Measurements from ENCODE around the gene GPR17. TPM values are rescaled to one million over a fixed set of nuclear protein-coding genes. Genes with fewer than 3 reads are reported as not detected.

GPR17 gene
- total RNA-seq, 2 experiments from 2014 or later: not detected

GRCh38 chr2:127662937-127663565 lies 17.1 kb downstream of the GPR17 start:
- intact Hi-C loops (cut with micrococcal nuclease): no loop called here

DNA sequence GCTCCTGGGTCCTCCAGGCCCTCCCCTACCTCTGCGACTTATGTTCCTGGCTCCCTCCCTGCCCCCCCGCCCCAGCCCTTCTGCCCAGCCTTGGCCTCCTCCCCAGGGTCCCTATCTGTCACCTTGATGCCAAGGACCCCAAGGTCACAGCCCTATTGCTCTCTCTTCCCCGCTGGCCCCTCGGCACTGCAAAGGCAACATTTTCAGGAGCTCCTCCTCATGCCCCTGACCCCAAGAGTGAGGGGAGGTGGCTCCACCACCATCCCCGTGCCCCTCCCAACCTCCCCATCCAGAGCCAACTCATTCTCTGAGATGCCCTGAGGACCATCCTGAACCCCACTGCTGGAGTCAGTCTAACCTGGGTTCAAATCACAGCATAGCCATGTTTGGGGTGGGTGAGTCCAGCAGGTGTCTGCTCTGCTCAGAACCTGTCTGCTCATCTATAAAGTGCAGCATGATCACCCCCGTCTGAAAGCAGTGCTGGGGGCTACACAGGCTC lies 17.7 kb downstream of the GPR17 start:
- ChIA-PET POLR2A (no interaction called here), CTCF (interaction anchor here (1.2 kb wide), 1 partner anchor 13 kb away, joined by 3 read pairs; no protein-coding TSS in a partner anchor)
- Mint-ChIP-seq H3K27ac (no peak overlapping the region), H3K4me3 (no peak overlapping the region), H3K27me3 (peaks cover 33% of the 10 kb centered on the region), H3K4me1 (ENCODE audit: low read depth) (no peaks in the 10 kb centered on the region), H3K36me3 (ENCODE audit: low read depth) (no peaks in the 10 kb centered on the region), H3K9me3 (no peaks in the 10 kb centered on the region)
- no peak for DNase-seq
- intact Hi-C loops (cut with micrococcal nuclease): no loop called here
- ATAC-seq: no peak
- TF ChIP-seq CTCF (IDR thresholded peaks at IDR 0.05): no peak

More at GRCh38 chr2:127662937-127663565, 17.1 kb downstream of the GPR17 start:
- ATAC-seq: no peak
- no peaks in the 10 kb centered on the region for H3K36me3 Mint-ChIP-seq (ENCODE audit: low read depth)
- no peaks in the 10 kb centered on the region for H3K4me1 Mint-ChIP-seq (ENCODE audit: low read depth)
- CTCF ChIA-PET: interaction anchor here (1.9 kb wide), 1 partner anchor 72 kb away, joined by 6 read pairs; no protein-coding TSS in a partner anchor
- no peaks in the 10 kb centered on the region for H3K9me3 Mint-ChIP-seq
- no peak overlapping the region for H3K27ac Mint-ChIP-seq
- no peak overlapping the region for H3K4me3 Mint-ChIP-seq
- no peak for DNase-seq
- no peak for TF ChIP-seq CTCF (IDR thresholded peaks at IDR 0.05)
- POLR2A ChIA-PET: no interaction called here
- peaks cover 33% of the 10 kb centered on the region for H3K27me3 Mint-ChIP-seq

DNA sequence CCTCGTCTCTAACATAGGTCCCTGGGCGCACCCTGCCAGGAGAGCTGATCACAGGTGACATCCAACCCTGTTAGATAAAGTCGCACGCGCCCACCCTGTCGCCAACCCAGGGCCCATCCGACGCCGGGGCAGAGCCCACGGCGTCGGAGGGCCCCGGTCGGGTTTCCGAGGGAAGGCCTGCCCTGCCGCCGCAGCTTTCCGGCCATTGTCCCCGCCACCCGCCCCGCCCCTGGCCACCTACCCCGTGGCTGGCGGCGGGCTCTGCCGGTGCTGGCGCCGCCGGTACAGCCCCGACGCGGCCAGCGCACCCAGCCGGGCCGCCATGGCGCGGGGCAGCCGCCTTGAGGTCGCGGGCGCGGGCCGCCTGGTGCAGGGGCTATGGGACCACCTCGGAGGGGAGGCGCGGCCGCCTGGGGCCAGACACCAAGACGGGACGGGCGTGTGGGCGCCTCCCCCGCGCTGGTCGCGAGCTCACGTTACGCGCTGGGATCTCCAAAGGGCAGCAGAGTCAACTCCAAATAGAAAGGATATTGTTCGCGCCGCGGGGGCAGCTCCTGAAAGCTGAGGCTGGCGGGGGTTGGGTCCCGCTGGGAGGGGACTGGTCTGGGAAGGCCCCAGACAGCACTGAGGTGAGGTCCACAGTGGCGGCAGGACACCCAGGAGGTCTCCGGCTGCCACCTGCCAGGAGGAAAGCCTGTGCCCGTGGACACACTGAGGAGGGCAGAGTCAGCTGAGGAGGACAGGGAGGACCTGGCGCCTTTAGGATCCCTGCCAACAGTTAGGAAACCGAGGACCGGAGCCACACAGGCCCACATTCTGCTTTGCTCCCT lies 18.3 kb downstream of the GPR17 start:
- Mint-ChIP-seq H3K27ac (no peak overlapping the region), H3K36me3 (ENCODE audit: low read depth) (no peaks in the 10 kb centered on the region), H3K4me1 (ENCODE audit: low read depth) (no peaks in the 10 kb centered on the region), H3K27me3 (peaks cover 38% of the 10 kb centered on the region), H3K9me3 (no peaks in the 10 kb centered on the region), H3K4me3 (no peak overlapping the region)
- ChIA-PET POLR2A (no interaction called here), CTCF (interaction anchor here (1.2 kb wide), 1 partner anchor 14 kb away, joined by 3 read pairs; no protein-coding TSS in a partner anchor)
- ATAC-seq (peak; percentile 24), DNase-seq (no peak)
- intact Hi-C loops (cut with micrococcal nuclease): no loop called here
- TF ChIP-seq CTCF (IDR thresholded peaks at IDR 0.05): no peak

DNA sequence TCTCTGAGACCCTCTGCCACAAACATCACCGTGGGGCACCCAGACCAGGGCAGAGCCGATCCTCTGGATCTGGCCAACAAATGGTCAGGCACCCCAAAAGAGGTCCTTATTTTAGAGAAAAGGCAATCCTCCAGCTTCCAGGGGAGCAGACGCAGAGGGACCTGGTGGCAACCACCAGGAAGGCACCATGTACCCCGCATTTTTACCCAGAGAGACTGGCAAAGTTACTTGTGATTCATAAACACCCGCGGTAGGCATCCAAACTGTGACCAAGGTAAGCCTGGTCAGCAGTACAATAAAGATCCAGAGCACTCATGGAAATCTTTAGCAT lies 18.9 kb downstream of the GPR17 start:
- DNase-seq (no peak), ATAC-seq (no peak)
- no peaks in the 10 kb centered on the region for H3K9me3 Mint-ChIP-seq
- H3K27ac Mint-ChIP-seq: no peak overlapping the region
- TF ChIP-seq CTCF (IDR thresholded peaks at IDR 0.05): no peak
- CTCF ChIA-PET: interaction anchor here (0.8 kb wide), 1 partner anchor 12 kb away, joined by 3 read pairs; no protein-coding TSS in a partner anchor
- peaks cover 40% of the 10 kb centered on the region for H3K27me3 Mint-ChIP-seq
- H3K36me3 Mint-ChIP-seq (ENCODE audit: low read depth): no peaks in the 10 kb centered on the region
- H3K4me1 Mint-ChIP-seq (ENCODE audit: low read depth): no peaks in the 10 kb centered on the region
- POLR2A ChIA-PET: no interaction called here
- intact Hi-C loops (cut with micrococcal nuclease): no loop called here
- H3K4me3 Mint-ChIP-seq: no peak overlapping the region
